ENCODE measurements around the gene ARHGAP26. TPM values are rescaled to one million over a fixed set of nuclear protein-coding genes. Genes with fewer than 3 reads are reported as not detected.
A peak's percentile ranks its signal among the peaks of the same experiment; 100 is the strongest.

Gene ARHGAP26
- total and polyA plus RNA-seq, 4 donors = 1.8 to 16.7 (median 4.1) TPM

- no peak for TF ChIP-seq FOXA1 (IDR thresholded peaks at IDR 0.05)
- no peak for TF ChIP-seq EGR1 (IDR thresholded peaks at IDR 0.05; ENCODE audit: low read depth in 2 of 2)
- peak; percentile 36 for TF ChIP-seq ZBTB33 (IDR thresholded peaks at IDR 0.05)
- TF ChIP-seq SP1 (IDR thresholded peaks at IDR 0.05) = peak; percentile 74
- peak; percentile 57 to 60 for TF ChIP-seq RAD21 (IDR thresholded peaks at IDR 0.05)
- TF ChIP-seq FOXA2 (IDR thresholded peaks at IDR 0.05) = no peak
- TF ChIP-seq YY1 (IDR thresholded peaks at IDR 0.05) = peak; percentile 90
- TF ChIP-seq RXRA (IDR thresholded peaks at IDR 0.05) = peak; percentile 36 to 67
- no peak for TF ChIP-seq TAF1 (conservative IDR thresholded peaks at IDR 0.05)
- TF ChIP-seq, protein P1, sequence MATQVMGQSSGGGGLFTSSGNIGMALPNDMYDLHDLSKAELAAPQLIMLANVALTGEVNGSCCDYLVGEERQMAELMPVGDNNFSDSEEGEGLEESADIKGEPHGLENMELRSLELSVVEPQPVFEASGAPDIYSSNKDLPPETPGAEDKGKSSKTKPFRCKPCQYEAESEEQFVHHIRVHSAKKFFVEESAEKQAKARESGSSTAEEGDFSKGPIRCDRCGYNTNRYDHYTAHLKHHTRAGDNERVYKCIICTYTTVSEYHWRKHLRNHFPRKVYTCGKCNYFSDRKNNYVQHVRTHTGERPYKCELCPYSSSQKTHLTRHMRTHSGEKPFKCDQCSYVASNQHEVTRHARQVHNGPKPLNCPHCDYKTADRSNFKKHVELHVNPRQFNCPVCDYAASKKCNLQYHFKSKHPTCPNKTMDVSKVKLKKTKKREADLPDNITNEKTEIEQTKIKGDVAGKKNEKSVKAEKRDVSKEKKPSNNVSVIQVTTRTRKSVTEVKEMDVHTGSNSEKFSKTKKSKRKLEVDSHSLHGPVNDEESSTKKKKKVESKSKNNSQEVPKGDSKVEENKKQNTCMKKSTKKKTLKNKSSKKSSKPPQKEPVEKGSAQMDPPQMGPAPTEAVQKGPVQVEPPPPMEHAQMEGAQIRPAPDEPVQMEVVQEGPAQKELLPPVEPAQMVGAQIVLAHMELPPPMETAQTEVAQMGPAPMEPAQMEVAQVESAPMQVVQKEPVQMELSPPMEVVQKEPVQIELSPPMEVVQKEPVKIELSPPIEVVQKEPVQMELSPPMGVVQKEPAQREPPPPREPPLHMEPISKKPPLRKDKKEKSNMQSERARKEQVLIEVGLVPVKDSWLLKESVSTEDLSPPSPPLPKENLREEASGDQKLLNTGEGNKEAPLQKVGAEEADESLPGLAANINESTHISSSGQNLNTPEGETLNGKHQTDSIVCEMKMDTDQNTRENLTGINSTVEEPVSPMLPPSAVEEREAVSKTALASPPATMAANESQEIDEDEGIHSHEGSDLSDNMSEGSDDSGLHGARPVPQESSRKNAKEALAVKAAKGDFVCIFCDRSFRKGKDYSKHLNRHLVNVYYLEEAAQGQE (IDR thresholded peaks at IDR 0.05) = no peak
- TF ChIP-seq GABPA (IDR thresholded peaks at IDR 0.05 in 1 of 2, conservative IDR thresholded peaks at IDR 0.05 in 1 of 2) = peak in 1 of 2 donors; percentile 15
- TF ChIP-seq HNF4G (IDR thresholded peaks at IDR 0.05) = no peak
- peak; percentile 40 to 62 for TF ChIP-seq HNF4A (conservative IDR thresholded peaks at IDR 0.05)
- TF ChIP-seq, protein P2, sequence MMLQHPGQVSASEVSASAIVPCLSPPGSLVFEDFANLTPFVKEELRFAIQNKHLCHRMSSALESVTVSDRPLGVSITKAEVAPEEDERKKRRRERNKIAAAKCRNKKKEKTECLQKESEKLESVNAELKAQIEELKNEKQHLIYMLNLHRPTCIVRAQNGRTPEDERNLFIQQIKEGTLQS (IDR thresholded peaks at IDR 0.05) = peak; percentile 88
- TF ChIP-seq, protein P3, sequence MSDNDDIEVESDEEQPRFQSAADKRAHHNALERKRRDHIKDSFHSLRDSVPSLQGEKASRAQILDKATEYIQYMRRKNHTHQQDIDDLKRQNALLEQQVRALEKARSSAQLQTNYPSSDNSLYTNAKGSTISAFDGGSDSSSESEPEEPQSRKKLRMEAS (IDR thresholded peaks at IDR 0.05) = peak; percentile 50
- TF ChIP-seq, protein P4, sequence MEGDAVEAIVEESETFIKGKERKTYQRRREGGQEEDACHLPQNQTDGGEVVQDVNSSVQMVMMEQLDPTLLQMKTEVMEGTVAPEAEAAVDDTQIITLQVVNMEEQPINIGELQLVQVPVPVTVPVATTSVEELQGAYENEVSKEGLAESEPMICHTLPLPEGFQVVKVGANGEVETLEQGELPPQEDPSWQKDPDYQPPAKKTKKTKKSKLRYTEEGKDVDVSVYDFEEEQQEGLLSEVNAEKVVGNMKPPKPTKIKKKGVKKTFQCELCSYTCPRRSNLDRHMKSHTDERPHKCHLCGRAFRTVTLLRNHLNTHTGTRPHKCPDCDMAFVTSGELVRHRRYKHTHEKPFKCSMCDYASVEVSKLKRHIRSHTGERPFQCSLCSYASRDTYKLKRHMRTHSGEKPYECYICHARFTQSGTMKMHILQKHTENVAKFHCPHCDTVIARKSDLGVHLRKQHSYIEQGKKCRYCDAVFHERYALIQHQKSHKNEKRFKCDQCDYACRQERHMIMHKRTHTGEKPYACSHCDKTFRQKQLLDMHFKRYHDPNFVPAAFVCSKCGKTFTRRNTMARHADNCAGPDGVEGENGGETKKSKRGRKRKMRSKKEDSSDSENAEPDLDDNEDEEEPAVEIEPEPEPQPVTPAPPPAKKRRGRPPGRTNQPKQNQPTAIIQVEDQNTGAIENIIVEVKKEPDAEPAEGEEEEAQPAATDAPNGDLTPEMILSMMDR (IDR thresholded peaks at IDR 0.05; ENCODE audit: low read depth, low read length, missing input control) = no peak
- TF ChIP-seq NR2F2 (IDR thresholded peaks at IDR 0.05) = peak; percentile 30
- peak in 1 of 2 donors; percentile 40 for TF ChIP-seq JUND (IDR thresholded peaks at IDR 0.05)
- peaks cover 0 to 3% (median 0%) of the 10 kb centered on the region in 4 donors for H3K36me3 ChIP-seq (ENCODE audit: control insufficient read depth in 4 of 4, insufficient read depth in 3 of 4, low read depth in 1 of 4, low read length in 3 of 4)
- H3K27me3 ChIP-seq (ENCODE audit: control insufficient read depth in 4 of 4, insufficient read depth in 4 of 4, low read length in 3 of 4) = no peaks in the 10 kb centered on the region
- no peak overlapping the region for H3K9ac ChIP-seq (ENCODE audit: low read depth in 1 of 2, low read length in 2 of 2)
- H3K27ac ChIP-seq (ENCODE audit: low read depth in 1 of 2, low read length in 2 of 2) = peak overlapping the region; percentile 60 to 61
- peaks cover 3 to 20% (median 15%) of the 10 kb centered on the region in 4 donors for H3K4me1 ChIP-seq (ENCODE audit: control insufficient read depth in 4 of 4, insufficient read depth in 4 of 4, low read length in 3 of 4)
- DNase-seq (ENCODE audit: low spot score) = no peak
- H3K4me3 ChIP-seq (ENCODE audit: low read depth in 1 of 3, low read length in 3 of 3) = no peak overlapping the region
- H3K9me3 ChIP-seq (ENCODE audit: control insufficient read depth in 4 of 4, low read length in 3 of 4) = no peaks in the 10 kb centered on the region
- 25% methylated on average over 7 of the region's 7 CpGs for WGBS
Measured at GRCh38 chr5:143051244-143052058, 281.3 kb downstream of the ARHGAP26 start.

Data from liver (tissue), 9 donors.